Brain pericyte (primary cell): Measurements from ENCODE around the gene SSB.
"Not testable (repeated sequence)": the region's sequence is repeated elsewhere in the genome, so short reads cannot be mapped to it uniquely, and the experiment has no call there.

Experiments
- DNase-seq: peaks from one replicate; pipeline ENCODE4 v3.0.0-alpha.2; 2012; ENCODE audit warnings: low read depth, low spot score

SSB gene

DNA sequence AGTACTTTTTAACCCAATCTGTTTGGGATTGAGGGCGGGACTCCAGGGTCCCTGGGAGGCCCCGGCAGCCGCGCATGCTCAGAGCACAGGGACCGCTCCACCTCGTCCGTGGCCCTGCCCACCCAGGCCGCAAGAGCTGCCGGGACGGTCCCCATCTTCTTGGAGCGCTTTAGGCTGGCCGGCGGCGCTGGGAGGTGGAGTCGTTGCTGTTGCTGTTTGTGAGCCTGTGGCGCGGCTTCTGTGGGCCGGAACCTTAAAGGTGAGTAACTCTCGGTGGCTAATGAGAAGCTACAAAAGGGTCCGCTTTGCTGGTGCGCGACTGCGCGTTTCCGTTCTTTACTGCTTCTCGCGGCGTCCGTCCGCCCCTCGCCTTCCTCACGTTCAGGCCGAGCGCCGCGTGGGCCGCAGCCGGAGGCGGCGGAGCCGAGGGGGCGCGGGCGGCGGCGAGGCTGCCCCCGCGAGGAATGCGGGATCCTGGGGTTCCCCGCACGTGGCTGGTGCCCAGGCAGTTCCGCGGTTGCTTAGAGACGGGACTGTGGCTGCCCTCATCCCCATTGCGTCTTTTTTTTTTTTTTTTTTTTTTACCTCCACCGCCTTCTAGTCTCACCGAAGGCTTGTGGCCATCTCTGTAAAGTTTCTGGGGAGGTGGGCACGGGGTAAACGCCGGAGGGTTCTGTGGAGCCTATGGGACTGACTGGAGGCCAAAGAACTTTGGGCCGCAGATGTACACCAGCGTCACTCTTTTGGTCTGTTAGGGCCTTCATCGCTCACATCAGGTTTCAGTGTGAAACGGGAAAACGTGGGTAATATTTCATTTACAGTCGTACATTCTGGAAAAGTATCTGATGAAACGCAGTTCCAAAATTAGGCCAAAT is at the start of gene SSB:
TSS of gene SSB (plus strand) at position 154 of the 875 bp plus-strand sequence. CDS start 2,090 bp downstream, outside the sequence.
- DNase-seq: peak; percentile 70

DNA sequence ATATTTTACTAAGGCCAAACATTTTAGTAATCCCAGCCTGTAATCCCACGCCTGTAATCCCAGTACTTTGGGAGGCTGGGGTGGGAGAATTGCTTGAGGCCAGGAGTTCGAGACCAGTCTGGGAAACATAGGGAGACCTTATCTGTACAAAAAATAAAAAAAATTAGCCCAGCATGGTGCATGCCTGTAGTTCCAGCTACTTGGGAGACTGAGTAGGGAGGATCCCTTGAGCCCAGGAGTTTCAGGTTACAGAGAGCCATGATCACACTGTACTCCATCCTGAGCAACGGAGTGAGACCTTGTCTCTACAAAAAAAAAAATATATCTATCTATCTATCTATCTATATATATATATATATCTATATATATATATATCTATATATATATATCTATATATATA is 45.9 kb upstream of the SSB start:
- no peak for DNase-seq

DNA sequence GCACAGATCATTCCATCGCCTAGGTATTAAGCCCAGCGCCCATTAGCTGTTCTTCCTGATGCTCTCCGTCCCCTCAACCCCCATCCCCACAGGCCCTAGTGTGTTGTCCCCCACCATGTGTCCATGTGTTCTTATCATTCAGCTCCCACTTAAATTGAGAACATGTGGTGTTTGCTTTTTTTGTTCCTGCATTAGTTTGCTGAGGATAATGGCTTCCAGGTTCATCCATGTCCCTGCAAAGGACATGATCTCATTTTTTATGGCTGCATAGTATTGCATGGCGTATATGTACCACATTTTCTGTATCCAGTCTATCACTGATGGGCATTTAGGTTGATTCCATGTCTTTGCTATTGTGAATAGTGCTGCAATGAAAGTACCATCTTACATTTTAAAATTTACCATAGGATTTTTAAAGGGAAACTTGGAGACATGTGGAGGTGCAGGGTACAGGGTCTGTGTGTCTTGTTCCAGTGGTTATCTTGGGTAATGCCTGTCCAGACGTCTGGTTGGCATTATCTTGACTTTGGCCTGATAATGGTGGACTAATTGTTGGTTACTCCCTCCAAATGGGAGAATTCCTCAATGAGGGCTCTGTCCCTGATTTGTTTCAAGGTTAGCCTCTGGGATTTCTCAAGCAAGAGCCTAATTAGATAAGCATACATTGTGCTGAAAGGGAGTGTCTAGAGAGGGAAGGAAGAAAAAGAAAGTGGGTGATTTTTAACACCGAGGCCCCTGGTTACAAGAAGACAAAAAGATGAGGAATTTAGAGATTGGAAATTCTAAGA is 43.4 kb upstream of the SSB start:
- DNase-seq: no peak

DNA sequence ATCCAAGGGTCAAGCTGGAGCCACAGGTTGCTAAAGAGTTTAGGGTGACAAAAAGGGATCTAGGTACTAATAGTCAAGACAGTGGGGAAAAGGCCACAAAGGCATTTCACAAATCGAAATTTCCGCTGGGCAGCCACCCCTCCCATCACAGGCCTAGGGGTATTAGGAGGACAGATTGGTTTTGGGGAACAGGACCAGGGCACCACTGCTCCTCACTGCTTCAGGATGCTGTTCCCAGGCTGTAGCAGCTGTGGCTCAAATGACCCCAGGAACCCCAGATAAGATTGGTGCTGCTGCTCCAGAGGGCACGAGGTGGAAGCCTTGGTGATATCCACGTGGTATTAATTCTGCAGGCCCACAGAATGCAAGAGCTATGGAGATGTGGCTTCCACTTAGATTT is 42.3 kb upstream of the SSB start:
- DNase-seq: no peak

DNA sequence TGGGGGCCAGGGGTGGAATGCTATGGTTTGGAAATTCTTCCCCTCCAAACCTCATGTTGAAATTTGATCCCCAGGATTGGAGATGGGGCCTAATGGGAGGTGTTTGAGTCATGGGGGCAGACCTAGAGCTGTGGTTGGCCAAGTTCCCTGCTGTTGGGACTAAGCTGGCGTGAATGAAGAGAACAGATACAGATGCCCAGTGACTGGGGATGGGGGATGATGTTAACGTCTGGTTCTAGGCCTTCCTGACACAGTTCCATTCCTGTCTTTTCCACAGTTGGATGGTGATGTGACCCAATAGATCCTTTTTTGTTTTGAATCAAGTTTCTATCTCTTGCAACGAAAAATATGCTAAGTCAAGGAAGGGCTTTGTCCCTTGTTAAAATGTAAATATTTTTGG is 41.3 kb upstream of the SSB start:
- no peak for DNase-seq

DNA sequence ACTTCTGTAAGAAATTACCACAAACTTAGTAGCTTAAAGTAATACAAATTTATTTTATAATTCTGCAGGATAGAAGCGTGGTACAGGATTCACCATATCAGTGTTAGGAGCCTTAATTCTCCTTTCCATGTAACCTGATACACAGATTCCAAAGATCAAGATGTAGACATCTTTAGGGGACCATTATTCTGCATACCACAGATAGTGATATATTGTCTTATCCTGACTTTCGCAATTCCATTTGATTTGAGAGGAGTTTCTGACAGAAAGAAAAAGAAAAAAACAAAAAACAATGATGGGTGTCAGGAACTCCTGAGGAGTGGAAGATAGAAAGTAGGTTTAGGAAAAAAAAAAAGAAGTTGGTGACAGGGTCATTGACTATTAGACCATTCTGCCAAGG is 40.9 kb upstream of the SSB start:
- DNase-seq: no peak

DNA sequence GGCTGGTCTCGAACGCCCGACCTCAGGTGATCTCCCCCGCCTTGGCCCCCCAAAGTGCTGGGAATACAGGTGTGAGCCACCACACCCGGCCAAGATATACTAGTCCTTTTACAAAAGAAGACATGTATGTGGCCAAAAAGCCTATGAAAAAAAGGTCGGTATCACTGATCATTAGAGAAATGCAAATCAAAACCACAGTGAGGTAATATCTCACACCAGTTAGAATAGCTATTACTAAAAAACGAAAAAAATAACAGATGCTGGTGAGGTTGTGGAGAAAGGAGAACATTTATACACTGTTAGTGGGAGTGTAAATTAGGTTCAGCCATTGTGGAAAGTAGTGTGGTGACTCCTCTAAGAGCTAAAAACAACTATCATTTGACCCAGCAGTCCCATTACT is 38.7 kb upstream of the SSB start:
- DNase-seq: no peak

DNA sequence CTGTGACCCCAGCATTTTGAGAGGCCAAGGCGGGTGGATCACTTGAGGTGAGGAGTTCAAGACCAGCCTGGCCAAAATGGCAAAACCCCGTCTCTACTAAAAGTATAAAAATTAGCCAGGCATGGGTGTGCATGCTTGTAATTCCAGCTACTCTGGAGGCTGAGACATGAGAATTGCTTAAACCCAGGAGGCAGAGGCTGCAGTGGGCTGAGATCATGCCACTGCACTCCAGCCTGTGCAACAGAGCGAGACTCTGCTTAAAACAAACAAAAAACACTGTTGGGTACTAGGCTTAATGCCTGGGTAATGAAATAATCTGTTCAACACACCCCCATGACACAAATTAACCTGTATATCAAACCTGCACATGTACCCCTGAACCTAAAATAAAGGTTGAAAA is 37.9 kb upstream of the SSB start:
- not testable (repeated sequence) for DNase-seq

DNA sequence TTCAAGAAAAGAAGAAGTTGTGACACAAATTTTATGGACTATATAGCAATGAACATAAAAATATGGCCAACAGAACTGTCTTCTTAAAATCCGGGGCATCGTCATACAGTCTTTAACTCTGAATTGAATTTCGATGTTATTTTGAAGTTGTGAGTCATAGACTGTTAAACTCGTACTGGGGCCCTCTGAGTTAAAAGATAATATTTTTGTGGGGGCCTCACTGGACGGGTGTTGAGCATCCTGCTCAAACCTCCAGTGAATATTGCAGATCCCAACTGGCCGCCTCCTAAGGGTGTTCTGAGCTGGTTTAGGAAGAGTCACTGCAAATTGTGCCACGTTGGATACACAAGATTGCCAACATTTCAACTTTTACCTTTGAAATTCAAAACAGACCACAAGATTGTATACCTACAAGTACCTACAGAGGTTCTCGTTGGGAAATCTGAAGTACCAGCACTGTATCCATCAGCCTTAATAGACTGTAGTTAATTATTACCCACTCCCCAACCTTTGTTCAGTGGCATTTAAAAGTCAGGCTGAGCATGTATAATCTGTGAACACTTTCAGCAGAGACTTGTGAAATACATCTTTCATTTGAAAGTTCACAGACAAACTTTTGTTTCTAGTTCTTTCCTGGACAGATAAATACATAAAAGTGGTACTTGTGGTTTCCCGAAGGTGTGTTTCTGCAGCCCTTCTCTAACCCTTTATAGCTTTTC is 37.3 kb upstream of the SSB start:
- no peak for DNase-seq

DNA sequence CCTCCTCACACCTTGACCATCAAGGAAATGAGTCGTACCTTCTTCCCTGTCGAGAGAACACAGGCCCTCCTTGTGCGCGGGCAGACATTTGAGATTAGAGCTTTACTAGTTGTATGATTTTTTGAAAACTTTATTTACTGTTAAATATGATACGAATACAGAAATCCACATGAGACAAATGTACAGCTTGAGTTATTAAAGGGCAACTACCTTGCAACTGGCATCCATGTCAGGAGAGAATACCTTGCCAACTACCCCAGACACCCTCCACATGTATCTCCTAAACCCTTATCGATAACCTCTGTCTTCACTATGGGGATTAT is 36.7 kb upstream of the SSB start:
- DNase-seq: no peak

DNA sequence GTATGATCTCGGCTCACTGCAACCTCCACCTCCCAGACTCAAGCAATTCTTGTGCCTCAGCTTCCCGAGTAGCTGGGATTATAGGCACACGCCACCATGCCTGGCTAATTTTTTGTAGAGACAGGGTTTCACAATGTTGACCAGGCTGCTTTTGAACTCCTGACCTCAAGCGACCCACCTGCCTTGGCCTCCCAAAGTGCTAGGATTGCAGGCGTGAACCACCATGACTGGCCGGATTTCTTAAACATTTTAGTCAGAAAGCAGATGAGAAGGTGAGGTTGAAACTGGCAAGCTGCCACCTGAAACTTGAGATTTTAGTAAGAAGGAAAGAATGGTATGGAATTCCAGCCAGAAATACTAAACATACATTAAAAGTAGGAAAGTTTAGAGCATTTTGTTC is 33.1 kb upstream of the SSB start:
- DNase-seq: no peak

DNA sequence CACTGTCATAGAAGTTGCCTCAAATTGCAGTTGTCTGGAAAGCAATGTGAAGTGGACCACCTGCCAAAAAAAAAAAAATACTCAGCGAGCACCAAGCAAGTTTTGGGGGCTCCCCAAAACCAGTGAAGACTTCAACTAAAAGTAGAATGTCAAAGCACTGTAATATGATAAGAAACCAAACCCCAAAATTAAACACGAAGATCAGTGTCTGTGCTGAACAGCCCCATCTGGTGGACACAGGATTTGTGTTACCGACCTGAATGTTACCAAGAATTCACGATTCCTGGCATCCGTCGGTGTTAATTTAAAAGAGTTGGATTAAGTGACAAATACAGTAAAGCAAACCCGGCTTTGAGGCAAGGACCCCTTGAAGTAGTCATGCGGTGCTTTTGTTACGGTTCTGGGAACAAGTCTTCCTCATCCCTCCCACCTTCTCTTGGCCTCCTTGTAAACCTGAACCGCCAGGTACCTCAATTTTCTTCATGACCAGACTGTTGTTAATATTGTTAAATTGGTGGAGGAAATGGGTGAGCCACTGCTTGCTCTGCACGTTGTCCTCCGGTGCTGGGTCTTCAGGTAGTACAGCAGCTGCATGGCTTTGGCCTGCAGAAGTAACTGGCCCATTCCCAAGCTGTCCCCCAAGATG is 31.3 kb upstream of the SSB start:
- no peak for DNase-seq

DNA sequence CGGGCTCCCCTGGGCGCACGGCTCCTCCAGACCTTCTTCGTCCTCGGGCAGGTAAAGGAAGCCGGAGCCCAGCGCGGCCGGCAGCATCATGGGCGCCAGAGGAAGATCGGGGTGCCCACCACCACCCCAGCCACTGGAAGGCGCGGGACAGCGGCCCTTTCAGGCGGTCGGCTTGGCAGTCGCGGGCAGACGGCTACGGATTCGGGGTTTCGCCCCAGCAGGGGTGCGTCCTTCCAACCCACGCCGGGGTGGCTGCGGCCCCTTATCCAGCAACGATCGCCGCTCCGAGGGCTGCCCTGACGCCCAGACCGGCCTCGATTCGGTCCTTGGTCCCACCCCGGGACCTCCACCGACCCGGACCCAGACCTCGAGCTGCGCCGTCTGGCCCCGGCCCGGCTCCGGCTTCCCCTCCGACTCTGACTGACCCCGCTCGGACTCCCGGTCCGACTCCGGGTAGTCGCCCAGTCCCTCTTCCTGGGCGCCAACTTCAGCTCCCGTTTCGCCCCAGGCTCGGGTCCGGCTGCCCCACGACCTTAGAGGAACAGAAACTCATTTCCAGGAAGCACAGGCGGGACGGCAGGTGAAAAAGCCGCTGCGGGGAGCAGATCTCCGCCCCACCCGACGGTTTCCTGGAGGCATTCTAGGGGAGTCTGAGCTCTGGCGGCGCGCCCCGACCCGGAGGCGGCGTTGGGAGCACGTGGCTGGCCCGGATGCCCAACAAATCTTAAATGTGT is 30.2 kb upstream of the SSB start:
- DNase-seq: no peak

DNA sequence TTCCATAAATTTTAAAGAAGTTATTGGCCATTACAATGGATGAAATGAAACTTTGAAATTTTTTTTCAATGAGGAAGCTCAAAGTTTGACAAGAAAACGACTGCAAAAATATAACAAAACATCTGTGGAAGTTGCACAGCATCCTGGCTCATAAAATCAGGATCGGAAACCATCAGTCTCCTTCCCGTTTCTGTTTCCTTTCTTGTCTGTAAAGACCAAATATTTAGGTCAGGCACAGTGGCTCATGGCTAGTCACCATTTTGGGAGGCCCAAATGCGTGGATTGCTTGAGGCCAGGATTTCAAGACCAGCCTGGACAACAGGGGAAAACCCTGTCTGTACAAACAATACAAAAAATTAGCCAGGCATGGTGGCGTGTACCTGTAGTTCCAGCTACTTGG is 27.6 kb upstream of the SSB start:
- no peak for DNase-seq

DNA sequence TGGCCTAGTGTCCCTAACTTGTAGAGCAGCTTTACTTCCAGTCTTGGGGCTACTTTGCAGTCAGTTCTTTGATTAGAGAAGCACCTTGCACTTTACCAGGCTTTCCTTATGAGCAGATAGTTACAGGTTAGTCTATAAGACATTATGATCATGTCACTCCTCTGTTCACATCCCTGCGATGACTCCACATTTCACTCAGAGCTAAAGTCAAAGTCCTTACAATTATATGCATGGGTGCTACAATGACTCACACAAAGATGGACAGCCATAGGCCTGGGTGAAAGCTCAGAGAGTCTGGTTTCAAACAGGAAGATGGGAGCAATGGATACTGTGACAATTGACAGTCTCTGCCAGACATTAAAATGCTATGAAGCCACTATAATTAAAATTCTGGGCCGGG is 27.1 kb upstream of the SSB start:
- DNase-seq: no peak

DNA sequence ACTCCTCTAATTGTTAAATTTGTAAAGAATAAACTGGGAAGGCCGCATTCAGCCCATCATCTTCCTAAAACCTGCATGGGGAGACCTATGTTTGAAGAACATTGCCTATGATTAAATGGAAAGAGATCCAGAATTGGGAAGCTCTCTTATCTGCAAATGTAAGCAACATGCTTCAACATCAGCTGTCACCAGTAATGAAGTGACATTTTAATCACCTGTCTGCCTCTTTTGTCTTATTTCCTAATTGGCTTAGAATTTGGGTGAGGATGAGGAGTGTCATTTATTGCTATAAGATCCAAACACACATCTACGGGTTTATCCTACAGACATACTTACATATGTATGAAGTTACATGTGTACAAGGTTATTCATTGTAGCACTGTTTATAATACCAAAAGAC is 26.0 kb upstream of the SSB start:
- DNase-seq: no peak

DNA sequence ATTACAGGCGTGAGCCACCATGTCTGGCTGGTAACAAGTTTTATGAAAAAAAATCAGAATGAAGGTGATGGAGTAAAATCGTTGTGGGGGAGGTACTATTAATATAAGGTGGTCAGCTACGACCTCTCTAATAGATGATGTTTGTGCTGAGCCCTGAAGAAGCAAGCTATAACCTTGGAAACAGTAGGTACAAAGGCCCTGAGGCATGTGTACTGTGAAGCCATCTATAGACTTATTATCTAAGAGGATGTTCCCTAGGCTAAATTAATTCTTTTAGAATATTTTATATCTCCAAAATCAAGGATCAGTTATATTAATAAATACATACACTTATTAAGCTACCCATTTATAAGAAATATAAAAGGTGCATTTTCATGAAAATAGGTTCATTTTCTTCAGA is 23.3 kb upstream of the SSB start:
- DNase-seq: no peak

DNA sequence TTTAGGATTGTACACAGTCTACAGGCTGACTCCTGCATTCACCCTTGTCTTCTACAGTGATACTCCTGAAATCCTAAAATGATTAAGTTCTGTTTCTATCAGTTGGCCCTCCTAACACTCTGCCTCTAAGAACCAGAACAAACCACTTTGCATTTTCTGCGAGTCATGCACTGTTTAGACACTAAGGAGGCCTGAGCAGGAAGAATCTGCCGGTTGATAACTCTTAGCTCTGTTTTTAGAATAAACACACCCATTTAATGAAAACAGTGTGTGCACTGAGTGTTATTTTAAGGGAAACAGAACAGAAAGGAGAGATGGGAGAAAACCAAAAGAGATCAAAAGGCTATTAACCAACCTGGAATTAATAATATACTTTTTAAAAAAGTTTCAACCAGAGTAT is 22.9 kb upstream of the SSB start:
- DNase-seq: peak; percentile 68

DNA sequence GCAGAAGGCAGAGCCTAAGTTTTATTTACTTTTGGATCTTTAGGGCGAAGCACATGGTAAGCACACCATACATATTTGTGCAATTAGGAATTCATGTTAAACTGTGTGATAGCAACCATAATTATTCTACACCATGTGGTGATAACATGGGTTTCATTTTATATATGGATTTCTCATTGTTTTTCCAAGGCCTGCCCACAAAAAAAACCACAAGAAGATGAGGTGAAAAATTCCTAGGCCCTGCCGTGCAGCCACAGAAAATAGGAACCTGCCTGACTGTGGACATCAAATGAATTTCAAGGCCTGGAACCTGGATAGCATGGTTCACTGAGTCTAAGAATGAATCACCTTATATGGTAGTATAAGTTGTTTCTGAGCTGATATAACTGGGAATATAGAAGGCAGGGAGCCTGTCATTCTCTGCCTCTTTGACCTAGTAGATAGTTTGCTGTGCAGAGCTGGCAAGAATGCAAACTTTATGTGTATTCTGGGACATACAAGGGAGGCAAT is 22.4 kb upstream of the SSB start:
- peak; percentile 64 for DNase-seq

DNA sequence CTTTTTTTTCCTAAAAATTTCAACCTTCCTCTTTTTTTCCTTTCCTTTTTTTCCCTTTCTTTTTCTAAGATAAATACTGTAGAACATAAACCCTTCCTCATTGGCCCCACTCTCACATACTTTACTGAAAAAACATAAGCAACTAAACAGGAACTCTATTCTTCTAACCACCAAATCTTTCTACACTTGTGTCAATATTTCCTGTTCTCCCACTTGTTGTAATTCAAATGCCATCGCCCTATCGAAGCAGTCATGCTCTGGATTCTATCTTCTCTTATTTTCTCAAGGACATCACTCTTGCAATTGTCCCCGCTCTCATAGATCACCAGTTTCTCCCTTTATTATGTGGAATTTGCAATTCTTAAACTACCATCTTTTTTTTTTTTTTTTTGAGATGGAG is 20.2 kb upstream of the SSB start:
- DNase-seq: no peak
